Astrocyte of the spinal cord (primary cell): Measurements from ENCODE around the gene HDAC6.

Experiments
- DNase-seq: peaks from one replicate; pipeline ENCODE4 v3.0.0; 2011; ENCODE audit warnings: low read depth, low spot score
- H3K4me3 ChIP-seq: 2 replicates; pipeline ENCODE4 v1.5.1; 2011; ENCODE audit warnings: low read depth, mild to moderate bottlenecking, low read length, moderate library complexity
- in situ Hi-C: cut with HindIII; loops from 2 replicates; pipeline ENCODE4 v1.10.0; 2017; ENCODE audit warnings: low sequenced_read_pairs
- TF ChIP-seq, protein P1 (sequence below): IDR thresholded peaks from 2 replicates; pipeline ENCODE4 v1.5.1; 2012; ENCODE audit warnings: low read depth, mild to moderate bottlenecking, low read length, inconsistent platforms

HDAC6 gene

DNA sequence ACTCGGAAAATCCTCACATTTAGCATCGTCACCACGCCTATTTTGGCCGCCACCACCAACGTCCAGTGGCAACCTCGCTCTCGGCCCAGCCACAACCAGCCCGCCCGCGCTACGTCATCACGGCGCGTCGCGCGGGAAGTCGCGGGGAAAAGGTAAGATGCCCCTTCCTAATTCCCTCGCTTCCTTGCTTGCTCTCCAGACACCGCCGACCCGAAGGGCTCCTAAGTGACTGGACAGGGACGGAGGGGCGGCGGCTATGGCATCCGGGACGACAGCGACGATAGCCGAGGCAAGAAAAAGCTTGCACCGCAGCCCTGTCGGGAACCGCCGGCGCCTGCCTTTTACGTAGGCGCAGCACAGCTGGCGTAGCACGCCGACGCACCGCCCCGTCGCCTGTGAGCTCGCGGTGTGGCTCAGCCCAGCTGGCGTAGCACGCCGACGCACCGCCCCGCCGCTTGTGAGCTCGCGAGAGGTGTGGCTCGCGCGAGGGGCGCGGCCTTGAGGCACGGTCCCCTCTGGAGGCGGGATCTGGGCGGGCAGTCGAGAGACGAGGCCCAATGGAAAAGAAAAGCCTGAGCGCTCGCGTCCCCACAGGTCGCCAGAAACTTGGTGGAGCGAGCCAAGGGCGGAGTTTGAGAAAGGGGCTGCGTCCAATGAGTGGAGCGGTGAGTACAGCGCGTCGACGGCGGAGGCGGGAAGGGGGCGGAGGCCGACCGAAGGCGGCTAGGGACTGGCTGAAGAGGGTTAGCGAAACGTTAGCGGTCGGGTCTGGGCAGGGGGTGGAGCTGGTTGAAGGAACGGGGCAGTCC is at the start of gene HDAC6:
Gene HDAC6, plus strand, starts transcription at position 788 of the 809 bp plus-strand sequence. CDS start 626 bp downstream, outside the sequence.
- H3K4me3 ChIP-seq: peak within 1 kb of the TSS; percentile 72

DNA sequence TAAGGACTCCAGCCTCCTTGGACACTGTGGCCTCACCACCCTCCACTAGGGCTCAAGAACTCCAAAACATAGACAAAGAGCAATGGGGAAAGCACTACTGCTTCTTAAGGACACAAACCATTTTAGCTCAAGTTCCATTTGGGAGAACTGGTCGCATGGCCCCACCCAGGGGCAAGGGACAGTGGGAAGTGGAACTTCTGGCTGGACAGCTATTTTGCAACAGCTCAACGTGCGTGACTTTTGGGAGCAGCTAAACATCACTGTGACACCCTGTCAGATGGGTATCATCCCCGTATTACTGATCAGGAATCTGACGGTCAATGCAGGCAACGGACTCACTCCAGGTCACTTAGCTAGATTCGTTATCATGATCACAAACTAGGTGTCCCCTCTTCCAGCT is 49.4 kb upstream of the HDAC6 start:
- H3K4me3 ChIP-seq: no peak overlapping the region
- in situ Hi-C loops: no loop called here
- no peak for DNase-seq
- TF ChIP-seq, protein P1, sequence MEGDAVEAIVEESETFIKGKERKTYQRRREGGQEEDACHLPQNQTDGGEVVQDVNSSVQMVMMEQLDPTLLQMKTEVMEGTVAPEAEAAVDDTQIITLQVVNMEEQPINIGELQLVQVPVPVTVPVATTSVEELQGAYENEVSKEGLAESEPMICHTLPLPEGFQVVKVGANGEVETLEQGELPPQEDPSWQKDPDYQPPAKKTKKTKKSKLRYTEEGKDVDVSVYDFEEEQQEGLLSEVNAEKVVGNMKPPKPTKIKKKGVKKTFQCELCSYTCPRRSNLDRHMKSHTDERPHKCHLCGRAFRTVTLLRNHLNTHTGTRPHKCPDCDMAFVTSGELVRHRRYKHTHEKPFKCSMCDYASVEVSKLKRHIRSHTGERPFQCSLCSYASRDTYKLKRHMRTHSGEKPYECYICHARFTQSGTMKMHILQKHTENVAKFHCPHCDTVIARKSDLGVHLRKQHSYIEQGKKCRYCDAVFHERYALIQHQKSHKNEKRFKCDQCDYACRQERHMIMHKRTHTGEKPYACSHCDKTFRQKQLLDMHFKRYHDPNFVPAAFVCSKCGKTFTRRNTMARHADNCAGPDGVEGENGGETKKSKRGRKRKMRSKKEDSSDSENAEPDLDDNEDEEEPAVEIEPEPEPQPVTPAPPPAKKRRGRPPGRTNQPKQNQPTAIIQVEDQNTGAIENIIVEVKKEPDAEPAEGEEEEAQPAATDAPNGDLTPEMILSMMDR: no peak

More for the DNA sequence above, at the start of gene HDAC6:
- in situ Hi-C loops: no loop called here
- TF ChIP-seq, protein P1: no peak
- peak; percentile 99 for DNase-seq

DNA sequence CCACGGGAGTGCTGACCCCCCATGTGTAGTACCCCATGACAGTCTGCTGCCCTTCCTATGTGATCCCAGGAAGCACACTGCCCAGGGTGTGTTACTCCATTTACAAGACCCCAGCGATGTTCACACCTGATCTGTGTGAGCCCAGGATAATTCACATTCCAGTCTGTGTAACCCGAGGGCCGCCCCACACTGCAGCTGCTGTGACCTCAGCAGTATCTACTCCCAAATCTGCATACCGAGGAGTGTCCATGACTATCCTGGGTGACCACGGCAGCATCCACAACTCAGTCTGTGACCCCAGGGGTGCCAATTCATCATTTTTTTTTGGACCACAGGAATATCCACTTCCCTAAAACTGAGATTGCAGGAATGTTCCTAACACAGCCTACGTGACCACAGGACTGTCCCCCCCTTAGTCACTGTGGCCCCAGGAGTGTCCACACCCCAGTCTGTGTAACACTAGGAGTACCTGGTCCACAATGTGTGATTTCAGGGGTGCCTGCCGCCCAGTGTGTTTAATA is 48.1 kb upstream of the HDAC6 start:
- TF ChIP-seq, protein P1: no peak
- DNase-seq: no peak
- in situ Hi-C loops: no loop called here

DNA sequence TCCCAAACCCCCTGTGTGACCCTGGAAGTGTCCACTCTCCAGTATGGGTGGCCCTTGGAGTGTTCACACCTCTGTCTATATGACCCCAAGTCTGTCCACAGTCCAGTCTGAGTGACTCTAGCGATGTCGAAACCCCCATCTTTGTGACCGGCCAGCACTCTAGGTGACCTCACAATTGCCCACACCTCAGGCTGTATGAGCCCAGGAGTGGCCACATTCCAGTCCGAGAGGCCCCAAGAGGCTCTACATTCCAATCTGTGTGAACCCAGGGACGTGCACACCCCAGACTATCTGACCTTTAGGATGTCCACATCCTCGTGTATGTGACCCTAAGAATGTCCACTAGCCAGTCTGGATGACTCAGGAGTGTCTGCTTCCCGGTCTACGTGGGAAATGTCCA is 47.6 kb upstream of the HDAC6 start:
- no peak for DNase-seq
- H3K4me3 ChIP-seq: no peak overlapping the region
- in situ Hi-C loops: no loop called here
- TF ChIP-seq, protein P1: no peak

More for the DNA sequence above, 48.1 kb upstream of the HDAC6 start:
- no peak overlapping the region for H3K4me3 ChIP-seq

DNA sequence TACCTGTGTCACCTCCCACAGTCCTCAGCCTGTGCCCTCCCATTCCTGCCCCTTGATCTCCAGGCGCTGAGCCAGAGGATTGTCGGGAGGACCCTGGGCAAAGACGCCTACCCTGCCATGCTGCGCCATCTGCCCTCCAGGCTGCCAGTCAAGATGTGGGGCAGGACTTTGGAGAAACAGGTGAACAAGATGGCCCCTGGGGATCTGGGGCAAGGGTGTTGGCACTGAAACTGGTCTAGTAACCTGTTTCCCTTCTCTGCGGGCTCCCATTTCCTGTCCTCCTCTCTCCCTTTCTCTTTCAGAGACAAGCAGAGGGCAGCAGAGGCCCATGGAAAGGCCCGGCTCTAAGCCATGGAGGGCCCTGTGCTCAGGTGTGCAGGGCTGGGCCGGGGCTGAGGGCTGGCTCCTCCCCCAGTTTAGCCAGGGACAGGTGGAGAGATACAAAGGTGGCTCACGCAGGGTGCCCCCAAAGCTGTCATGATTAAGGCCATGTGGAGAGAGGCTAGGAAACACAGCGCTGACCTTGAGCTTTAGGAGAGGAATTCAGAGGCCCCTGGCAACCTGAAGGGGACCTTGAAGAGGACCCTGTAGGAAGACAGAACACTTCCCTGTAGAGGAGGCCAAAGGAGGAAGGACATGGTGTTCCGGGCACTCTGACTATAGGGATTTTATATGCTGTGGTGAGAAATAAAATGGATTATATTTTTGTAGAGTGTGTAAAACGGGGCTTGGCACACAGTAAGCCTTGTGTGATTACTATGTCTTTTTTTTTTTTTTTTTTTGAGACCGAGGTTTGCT is 40.0 kb upstream of the HDAC6 start, which contains the start of gene GLOD5:
Gene GLOD5, plus strand, starts transcription at position 74 of the 798 bp plus-strand sequence. Its CDS starts 44 bp downstream, at position 118.
- no peak for DNase-seq
- in situ Hi-C loops: no loop called here
- H3K4me3 ChIP-seq: no peak within 1 kb of the TSS
- TF ChIP-seq, protein P1: peak; percentile 24

DNA sequence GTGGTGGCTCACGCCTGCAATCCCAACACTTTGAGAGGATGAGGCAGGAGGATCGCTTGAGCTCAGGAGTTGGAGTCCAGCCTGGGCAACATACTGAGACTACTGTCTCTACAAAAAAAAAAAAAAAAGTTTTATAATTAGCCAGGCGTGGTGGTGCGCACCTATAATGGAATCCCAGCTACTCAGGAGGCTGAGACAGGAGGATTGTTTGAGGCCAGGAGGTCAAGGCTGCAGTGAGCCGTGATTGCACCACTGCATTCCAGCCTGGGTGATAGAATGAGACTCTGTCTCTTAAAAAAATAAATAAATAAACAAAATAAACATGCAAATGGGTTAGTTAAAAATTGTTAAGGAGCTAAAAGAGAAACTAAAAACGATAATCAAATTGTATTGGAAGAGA is 32.6 kb upstream of the HDAC6 start:
- in situ Hi-C loops: no loop called here
- no peak for DNase-seq
- no peak overlapping the region for H3K4me3 ChIP-seq
- TF ChIP-seq, protein P1: no peak
